Measurements from ENCODE around the gene NR1D2. TPM values are rescaled to one million over a fixed set of nuclear protein-coding genes. Genes with fewer than 3 reads are reported as not detected.

The NR1D2 gene
- total and polyA plus RNA-seq, 2 of the 13 experiments (the other 11 are each of a cell fraction or from before 2014, with no cell fraction given) = 5.3 to 8.1 TPM

DNA sequence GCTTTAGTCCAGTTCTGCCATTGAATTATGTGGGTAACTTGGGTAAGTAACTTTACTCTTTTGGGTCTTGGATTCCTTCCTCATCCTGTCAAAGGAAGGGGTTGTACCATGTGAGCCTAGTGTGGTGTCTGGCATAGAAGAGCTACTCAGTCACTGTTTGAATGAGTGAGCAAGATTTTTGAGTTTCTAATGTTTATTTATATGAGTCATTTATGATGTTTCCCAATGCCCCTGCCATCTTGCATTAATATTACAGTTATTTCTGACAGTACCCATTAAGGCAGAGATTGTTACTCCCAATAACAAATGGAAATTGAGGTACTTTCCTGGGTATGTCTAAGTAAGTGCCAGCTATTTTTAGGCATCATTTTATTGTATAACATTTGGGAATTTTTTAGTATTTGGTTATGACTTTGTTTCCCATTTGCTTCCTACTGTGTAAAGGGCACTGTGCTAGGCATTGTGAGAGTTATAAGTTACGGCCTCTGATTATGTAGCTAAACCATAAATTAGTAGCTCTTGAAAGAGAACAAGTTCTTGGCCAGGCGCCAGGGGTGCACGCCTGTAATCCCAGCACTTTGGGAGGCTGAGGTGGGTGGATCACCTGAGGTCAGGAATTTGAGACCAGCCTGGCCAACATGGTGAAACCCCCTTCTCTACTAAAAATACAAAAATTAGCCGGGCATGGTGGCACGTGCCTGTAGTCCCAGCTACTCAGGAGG is 23.5 kb downstream of the NR1D2 start:
- POLR2A ChIA-PET = interaction anchor here (1.4 kb wide), 1 partner anchor 51 kb away, joined by 6 read pairs; the partner anchor contains the start of genes NKIRAS1 and RPL15
- Histone ChIP-seq H4K20me1 (ENCODE audit: insufficient read depth, low read length) (no peaks in the 10 kb centered on the region), H3K4me2 (ENCODE audit: low read depth, low read length) (no peak overlapping the region), H3K36me3 (replicated peaks in 1 of 2; ENCODE audit: control insufficient read depth in 1 of 2, insufficient read depth in 2 of 2, low read length in 2 of 2) (peaks cover 5 to 25% of the 10 kb centered on the region in 2 experiments; a peak in 3 of 5 replicates), H3K27ac (ENCODE audit: extremely low read length, insufficient read depth, low read length) (no peak overlapping the region), H3K4me3 (replicated peaks in 1 of 3; ENCODE audit: insufficient read depth in 1 of 3, low read depth in 2 of 3, low read length in 3 of 3) (no peak overlapping the region), H3K27me3 (ENCODE audit: control insufficient read depth in 1 of 2, insufficient read depth in 2 of 2, low read length in 2 of 2) (no peaks in the 10 kb centered on the region), H3K9ac (ENCODE audit: insufficient read depth, low read depth, low read length) (no peak overlapping the region), H2AFZ (ENCODE audit: low read length) (no peak overlapping the region), H3K4me1 (ENCODE audit: insufficient read depth, low read length) (no peaks in the 10 kb centered on the region), H3K79me2 (ENCODE audit: insufficient read depth, low read length) (no peaks in the 10 kb centered on the region), H3K9me3 (ENCODE audit: low read length) (no peaks in the 10 kb centered on the region)
- CTCF ChIA-PET (ENCODE audit: low intra/inter-chr PET ratio, low total read pairs) = no interaction called here
- ATAC-seq = no peak
- TF ChIP-seq, protein P1, sequence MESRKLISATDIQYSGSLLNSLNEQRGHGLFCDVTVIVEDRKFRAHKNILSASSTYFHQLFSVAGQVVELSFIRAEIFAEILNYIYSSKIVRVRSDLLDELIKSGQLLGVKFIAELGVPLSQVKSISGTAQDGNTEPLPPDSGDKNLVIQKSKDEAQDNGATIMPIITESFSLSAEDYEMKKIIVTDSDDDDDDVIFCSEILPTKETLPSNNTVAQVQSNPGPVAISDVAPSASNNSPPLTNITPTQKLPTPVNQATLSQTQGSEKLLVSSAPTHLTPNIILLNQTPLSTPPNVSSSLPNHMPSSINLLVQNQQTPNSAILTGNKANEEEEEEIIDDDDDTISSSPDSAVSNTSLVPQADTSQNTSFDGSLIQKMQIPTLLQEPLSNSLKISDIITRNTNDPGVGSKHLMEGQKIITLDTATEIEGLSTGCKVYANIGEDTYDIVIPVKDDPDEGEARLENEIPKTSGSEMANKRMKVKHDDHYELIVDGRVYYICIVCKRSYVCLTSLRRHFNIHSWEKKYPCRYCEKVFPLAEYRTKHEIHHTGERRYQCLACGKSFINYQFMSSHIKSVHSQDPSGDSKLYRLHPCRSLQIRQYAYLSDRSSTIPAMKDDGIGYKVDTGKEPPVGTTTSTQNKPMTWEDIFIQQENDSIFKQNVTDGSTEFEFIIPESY (CRISPR knock-in tag; IDR thresholded peaks at IDR 0.05) = no peak
- TF ChIP-seq NR2F1 (CRISPR knock-in tag; IDR thresholded peaks at IDR 0.05) = no peak
- TF ChIP-seq RAD21 (CRISPR knock-in tag; IDR thresholded peaks at IDR 0.05) = no peak
- TF ChIP-seq, protein P2, sequence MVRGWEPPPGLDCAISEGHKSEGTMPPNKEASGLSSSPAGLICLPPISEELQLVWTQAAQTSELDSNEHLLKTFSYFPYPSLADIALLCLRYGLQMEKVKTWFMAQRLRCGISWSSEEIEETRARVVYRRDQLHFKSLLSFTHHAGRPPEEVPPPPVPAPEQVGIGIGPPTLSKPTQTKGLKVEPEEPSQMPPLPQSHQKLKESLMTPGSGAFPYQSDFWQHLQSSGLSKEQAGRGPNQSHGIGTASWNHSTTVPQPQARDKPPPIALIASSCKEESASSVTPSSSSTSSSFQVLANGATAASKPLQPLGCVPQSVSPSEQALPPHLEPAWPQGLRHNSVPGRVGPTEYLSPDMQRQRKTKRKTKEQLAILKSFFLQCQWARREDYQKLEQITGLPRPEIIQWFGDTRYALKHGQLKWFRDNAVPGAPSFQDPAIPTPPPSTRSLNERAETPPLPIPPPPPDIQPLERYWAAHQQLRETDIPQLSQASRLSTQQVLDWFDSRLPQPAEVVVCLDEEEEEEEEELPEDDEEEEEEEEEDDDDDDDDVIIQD (CRISPR knock-in tag; IDR thresholded peaks at IDR 0.05; ENCODE audit: low read depth) = no peak
- no peak for TF ChIP-seq NPAS2 (CRISPR knock-in tag; IDR thresholded peaks at IDR 0.05; ENCODE audit: borderline replicate concordance)
- TF ChIP-seq ZNF431 (CRISPR knock-in tag; IDR thresholded peaks at IDR 0.05; ENCODE audit: borderline replicate concordance, low read depth) = no peak
- no peak for TF ChIP-seq U2AF1 (optimal IDR thresholded peaks at IDR 0.05; ENCODE audit: low read depth, low read length)
- TF ChIP-seq, protein P3, sequence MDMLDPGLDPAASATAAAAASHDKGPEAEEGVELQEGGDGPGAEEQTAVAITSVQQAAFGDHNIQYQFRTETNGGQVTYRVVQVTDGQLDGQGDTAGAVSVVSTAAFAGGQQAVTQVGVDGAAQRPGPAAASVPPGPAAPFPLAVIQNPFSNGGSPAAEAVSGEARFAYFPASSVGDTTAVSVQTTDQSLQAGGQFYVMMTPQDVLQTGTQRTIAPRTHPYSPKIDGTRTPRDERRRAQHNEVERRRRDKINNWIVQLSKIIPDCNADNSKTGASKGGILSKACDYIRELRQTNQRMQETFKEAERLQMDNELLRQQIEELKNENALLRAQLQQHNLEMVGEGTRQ (IDR thresholded peaks at IDR 0.05; ENCODE audit: low read depth, low read length) = no peak
- TF ChIP-seq, protein P3 (CRISPR knock-in tag; IDR thresholded peaks at IDR 0.05; ENCODE audit: borderline replicate concordance) = no peak
- no peak for TF ChIP-seq ZNF224 (CRISPR knock-in tag; IDR thresholded peaks at IDR 0.05)
- intact Hi-C loops (cut with micrococcal nuclease; ENCODE audit: unreplicated experiment) (no loop called here), in situ Hi-C loops (cut with HindIII; ENCODE audit: extremely low pct_ligation_motif_present, low pct_unique_long_range_greater_than_20kb) (no loop called here)
- no TSS peak for BruUV-seq (replicated peaks)
- WGBS (ENCODE audit: low lambda C conversion rate) = 98% methylated on average over 5 of the region's 5 CpGs
- no peak for DNase-seq (ENCODE audit: low spot score)
- FAIRE-seq = no peak

All from HepG2 (cell line).